ENCODE results near the gene CES5A.
A peak's percentile ranks its signal among the peaks of the same experiment; 100 is the strongest.

CES5A gene

GRCh38 chr16:55849536-55849935 lies 25.6 kb downstream of the CES5A start:
- no peaks in the 10 kb centered on the region for H3K4me1 ChIP-seq (ENCODE audit: low read depth, poor library complexity, severe bottlenecking)
- H3K27me3 ChIP-seq (ENCODE audit: insufficient read depth, low read depth), result no peaks in the 10 kb centered on the region
- no peak overlapping the region for H3K4me2 ChIP-seq
- H3K4me3 ChIP-seq (IDR thresholded peaks at IDR 0.05; ENCODE audit: insufficient read depth, low read depth, low read length), result no peak overlapping the region
- no peak overlapping the region for H2AFZ ChIP-seq (ENCODE audit: low read depth)
- TF ChIP-seq CTCF (conservative IDR thresholded peaks at IDR 0.05; ENCODE audit: low read depth, low read length), result no peak
- no peaks in the 10 kb centered on the region for H3K36me3 ChIP-seq (ENCODE audit: insufficient read depth)
- H3K9ac ChIP-seq, result no peak overlapping the region
- no peaks in the 10 kb centered on the region for H3K79me2 ChIP-seq (ENCODE audit: insufficient read depth, low read depth)
- no peaks in the 10 kb centered on the region for H4K20me1 ChIP-seq (ENCODE audit: insufficient read depth)
- H3K27ac ChIP-seq, result no peak overlapping the region

GRCh38 chr16:55846598-55847346 lies 28.4 kb downstream of the CES5A start:
- H3K27me3 ChIP-seq (ENCODE audit: insufficient read depth, low read depth), result no peaks in the 10 kb centered on the region
- H3K4me2 ChIP-seq, result no peak overlapping the region
- TF ChIP-seq CTCF (conservative IDR thresholded peaks at IDR 0.05; ENCODE audit: low read depth, low read length), result no peak
- no peaks in the 10 kb centered on the region for H3K36me3 ChIP-seq (ENCODE audit: insufficient read depth)
- H3K79me2 ChIP-seq (ENCODE audit: insufficient read depth, low read depth), result no peaks in the 10 kb centered on the region
- no peak overlapping the region for H3K4me3 ChIP-seq (IDR thresholded peaks at IDR 0.05; ENCODE audit: insufficient read depth, low read depth, low read length)
- H3K4me1 ChIP-seq (ENCODE audit: low read depth, poor library complexity, severe bottlenecking), result no peaks in the 10 kb centered on the region
- no peak overlapping the region for H3K27ac ChIP-seq
- no peak overlapping the region for H2AFZ ChIP-seq (ENCODE audit: low read depth)
- no peak overlapping the region for H3K9ac ChIP-seq
- no peaks in the 10 kb centered on the region for H4K20me1 ChIP-seq (ENCODE audit: insufficient read depth)

- Histone ChIP-seq H2AFZ (ENCODE audit: low read depth) (no peak overlapping the region), H3K36me3 (ENCODE audit: insufficient read depth) (no peaks in the 10 kb centered on the region), H3K27ac (no peak overlapping the region), H3K4me1 (ENCODE audit: low read depth, poor library complexity, severe bottlenecking) (no peaks in the 10 kb centered on the region), H3K9ac (no peak overlapping the region), H3K4me2 (no peak overlapping the region), H3K27me3 (ENCODE audit: insufficient read depth, low read depth) (no peaks in the 10 kb centered on the region), H3K4me3 (IDR thresholded peaks at IDR 0.05; ENCODE audit: insufficient read depth, low read depth, low read length) (no peak overlapping the region), H4K20me1 (ENCODE audit: insufficient read depth) (no peaks in the 10 kb centered on the region), H3K79me2 (ENCODE audit: insufficient read depth, low read depth) (no peaks in the 10 kb centered on the region)
- TF ChIP-seq CTCF (conservative IDR thresholded peaks at IDR 0.05; ENCODE audit: low read depth, low read length), result no peak; the same call in 1 of the 2 replicates
Observed at GRCh38 chr16:55843105-55843395, 32.1 kb downstream of the CES5A start.

GRCh38 chr16:55842369-55843104 lies 32.6 kb downstream of the CES5A start:
- peak; percentile 90 for TF ChIP-seq CTCF (conservative IDR thresholded peaks at IDR 0.05; ENCODE audit: low read depth, low read length)
- Histone ChIP-seq H3K36me3 (ENCODE audit: insufficient read depth) (no peaks in the 10 kb centered on the region), H3K27ac (no peak overlapping the region), H3K4me1 (ENCODE audit: low read depth, poor library complexity, severe bottlenecking) (no peaks in the 10 kb centered on the region), H4K20me1 (ENCODE audit: insufficient read depth) (no peaks in the 10 kb centered on the region), H3K4me3 (IDR thresholded peaks at IDR 0.05; ENCODE audit: insufficient read depth, low read depth, low read length) (no peak overlapping the region), H3K4me2 (no peak overlapping the region), H3K9ac (no peak overlapping the region), H3K79me2 (ENCODE audit: insufficient read depth, low read depth) (no peaks in the 10 kb centered on the region), H3K27me3 (ENCODE audit: insufficient read depth, low read depth) (no peaks in the 10 kb centered on the region), H2AFZ (ENCODE audit: low read depth) (no peak overlapping the region)
